Naive B cell (primary cell): ENCODE results near the gene ATF6. TPM values are rescaled to one million over a fixed set of nuclear protein-coding genes. Genes with fewer than 3 reads are reported as not detected.
"Not testable (repeated sequence)": the region's sequence is repeated elsewhere in the genome, so short reads cannot be mapped to it uniquely, and the experiment has no call there.

ENCODE experiments used
- ATAC-seq, 2 donors: fragments of 150-1000 bp; cut with Tn5 transposase; 2 replicates each; pipeline ENCODE4 v1.10.0; 2021; ENCODE audit warnings: low read depth in 2 of 2, mild to moderate bottlenecking in 2 of 2, moderate library complexity in 2 of 2
- DNase-seq: peaks from one replicate; pipeline ENCODE4 v3.0.0; 2022
- H3K27ac Mint-ChIP-seq, 6 donors: one replicate each; pipeline ENCODE4 v1.8.0; 2020 to 2022; ENCODE audit warnings: mild to moderate bottlenecking in 6 of 6, mixed read lengths in 6 of 6, moderate library complexity in 5 of 6, inconsistent platforms in 2 of 6
- H3K27me3 Mint-ChIP-seq, 3 donors: one replicate each; pipeline ENCODE4 v1.8.0; 2021 to 2022; ENCODE audit warnings: mixed read lengths in 3 of 3, mild to moderate bottlenecking in 1 of 3
- H3K36me3 Mint-ChIP-seq, 2 donors: one replicate each; pipeline ENCODE4 v1.8.0; 2020 to 2022; ENCODE audit warnings: mixed read lengths in 2 of 2, inconsistent platforms in 1 of 2, mild to moderate bottlenecking in 1 of 2
- H3K4me1 Mint-ChIP-seq, 3 donors: one replicate each; pipeline ENCODE4 v1.8.0; 2020 to 2022; ENCODE audit warnings: mixed read lengths in 3 of 3, inconsistent platforms in 1 of 3, mild to moderate bottlenecking in 1 of 3, moderate library complexity in 1 of 3
- H3K4me3 Mint-ChIP-seq, 8 donors: one replicate each; pipeline ENCODE4 v1.8.0; 2020 to 2022; ENCODE audit warnings: mild to moderate bottlenecking in 8 of 8, mixed read lengths in 8 of 8, moderate library complexity in 8 of 8, inconsistent platforms in 2 of 8
- H3K9me3 Mint-ChIP-seq, 7 donors: one replicate each; pipeline ENCODE4 v1.8.0; 2020 to 2022; ENCODE audit warnings: mixed read lengths in 7 of 7, mild to moderate bottlenecking in 5 of 7, inconsistent platforms in 2 of 7, moderate library complexity in 1 of 7
- polyA plus RNA-seq, 6 donors: library from polyadenylated mRNA; unstranded; fragments of 300-500 nt; fragmentation: Illumina TruSeq; gene quantifications; one replicate each; pipeline ENCODE4 v1.2.3, GENCODE V29; 2021; ENCODE audit warnings: low read depth in 6 of 6

The ATF6 gene, protein sequence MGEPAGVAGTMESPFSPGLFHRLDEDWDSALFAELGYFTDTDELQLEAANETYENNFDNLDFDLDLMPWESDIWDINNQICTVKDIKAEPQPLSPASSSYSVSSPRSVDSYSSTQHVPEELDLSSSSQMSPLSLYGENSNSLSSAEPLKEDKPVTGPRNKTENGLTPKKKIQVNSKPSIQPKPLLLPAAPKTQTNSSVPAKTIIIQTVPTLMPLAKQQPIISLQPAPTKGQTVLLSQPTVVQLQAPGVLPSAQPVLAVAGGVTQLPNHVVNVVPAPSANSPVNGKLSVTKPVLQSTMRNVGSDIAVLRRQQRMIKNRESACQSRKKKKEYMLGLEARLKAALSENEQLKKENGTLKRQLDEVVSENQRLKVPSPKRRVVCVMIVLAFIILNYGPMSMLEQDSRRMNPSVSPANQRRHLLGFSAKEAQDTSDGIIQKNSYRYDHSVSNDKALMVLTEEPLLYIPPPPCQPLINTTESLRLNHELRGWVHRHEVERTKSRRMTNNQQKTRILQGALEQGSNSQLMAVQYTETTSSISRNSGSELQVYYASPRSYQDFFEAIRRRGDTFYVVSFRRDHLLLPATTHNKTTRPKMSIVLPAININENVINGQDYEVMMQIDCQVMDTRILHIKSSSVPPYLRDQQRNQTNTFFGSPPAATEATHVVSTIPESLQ
- polyA plus RNA-seq, result 10 to 100 TPM; 12.0 to 15.3 (median 14.3) TPM

- DNase-seq, result peak; percentile 82
- peak within 1 kb of the TSS; percentile 98 to 100 (median 99) for H3K4me3 Mint-ChIP-seq
- H3K27ac Mint-ChIP-seq, result peak within 1 kb of the TSS; percentile 95 to 99 (median 98)
- no peaks in the 10 kb centered on the region for H3K27me3 Mint-ChIP-seq
- H3K36me3 Mint-ChIP-seq, result no peaks in the 10 kb centered on the region
- peak; percentile 71 to 77 for ATAC-seq
- H3K4me1 Mint-ChIP-seq, result peaks cover 23 to 56% (median 36%) of the 10 kb centered on the region in 3 donors
- H3K9me3 Mint-ChIP-seq, result no peaks in the 10 kb centered on the region
Observed at GRCh38 chr1:161766102-161766981, at the start of gene ATF6. TSS of gene ATF6 (plus strand) at chr1:161766320. CDS start at chr1:161766361, 41 bp downstream.

- H3K36me3 Mint-ChIP-seq, result peaks cover 0 to 5% of the 10 kb centered on the region in 2 donors
- peaks cover 0 to 2% (median 0%) of the 10 kb centered on the region in 7 donors for H3K9me3 Mint-ChIP-seq
- DNase-seq, result peak; percentile 76
Observed at GRCh38 chr1:161718559-161719324, 47.4 kb upstream of the ATF6 start.

DNA sequence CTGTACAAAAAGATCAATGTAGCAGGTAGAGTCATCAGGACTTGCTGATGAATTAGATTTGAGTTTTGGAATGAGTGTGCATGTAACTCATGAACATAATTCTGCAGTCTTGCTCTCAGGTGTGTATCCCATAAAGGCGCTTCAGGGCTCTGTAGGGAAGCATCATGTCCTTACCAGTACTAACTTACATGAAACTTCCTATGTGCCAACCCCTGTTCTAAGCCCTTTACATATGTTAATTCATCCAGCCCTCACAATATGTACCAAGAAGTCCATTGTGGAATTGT, 46.9 kb upstream of the ATF6 start:
- H3K4me3 Mint-ChIP-seq, result peak overlapping the region; percentile 34 to 83 (median 68)
- peak overlapping the region in 4 of 6 donors; percentile 2 to 93 (median 55) for H3K27ac Mint-ChIP-seq
- peaks cover 44 to 67% (median 66%) of the 10 kb centered on the region in 3 donors for H3K4me1 Mint-ChIP-seq
- DNase-seq (no peak), ATAC-seq (peak in 1 of 2 donors; percentile 4)
- H3K27me3 Mint-ChIP-seq, result no peaks in the 10 kb centered on the region
- peaks cover 0 to 2% (median 0%) of the 10 kb centered on the region in 7 donors for H3K9me3 Mint-ChIP-seq
- peaks cover 0 to under 1% of the 10 kb centered on the region in 2 donors for H3K36me3 Mint-ChIP-seq

More at GRCh38 chr1:161718559-161719324, 47.4 kb upstream of the ATF6 start:
- H3K27ac Mint-ChIP-seq, result peak overlapping the region; percentile 1 to 93 (median 22)
- no peaks in the 10 kb centered on the region for H3K27me3 Mint-ChIP-seq
- H3K4me3 Mint-ChIP-seq, result peak overlapping the region; percentile 34 to 83 (median 68)
- peaks cover 44 to 67% (median 62%) of the 10 kb centered on the region in 3 donors for H3K4me1 Mint-ChIP-seq
- peak; percentile 96 for ATAC-seq

GRCh38 chr1:161720422-161720821, 45.7 kb upstream of the ATF6 start:
- H3K4me3 Mint-ChIP-seq, result peak overlapping the region in 1 of 8 donors; percentile 8
- peaks cover 0 to 2% (median 0%) of the 10 kb centered on the region in 7 donors for H3K9me3 Mint-ChIP-seq

DNA sequence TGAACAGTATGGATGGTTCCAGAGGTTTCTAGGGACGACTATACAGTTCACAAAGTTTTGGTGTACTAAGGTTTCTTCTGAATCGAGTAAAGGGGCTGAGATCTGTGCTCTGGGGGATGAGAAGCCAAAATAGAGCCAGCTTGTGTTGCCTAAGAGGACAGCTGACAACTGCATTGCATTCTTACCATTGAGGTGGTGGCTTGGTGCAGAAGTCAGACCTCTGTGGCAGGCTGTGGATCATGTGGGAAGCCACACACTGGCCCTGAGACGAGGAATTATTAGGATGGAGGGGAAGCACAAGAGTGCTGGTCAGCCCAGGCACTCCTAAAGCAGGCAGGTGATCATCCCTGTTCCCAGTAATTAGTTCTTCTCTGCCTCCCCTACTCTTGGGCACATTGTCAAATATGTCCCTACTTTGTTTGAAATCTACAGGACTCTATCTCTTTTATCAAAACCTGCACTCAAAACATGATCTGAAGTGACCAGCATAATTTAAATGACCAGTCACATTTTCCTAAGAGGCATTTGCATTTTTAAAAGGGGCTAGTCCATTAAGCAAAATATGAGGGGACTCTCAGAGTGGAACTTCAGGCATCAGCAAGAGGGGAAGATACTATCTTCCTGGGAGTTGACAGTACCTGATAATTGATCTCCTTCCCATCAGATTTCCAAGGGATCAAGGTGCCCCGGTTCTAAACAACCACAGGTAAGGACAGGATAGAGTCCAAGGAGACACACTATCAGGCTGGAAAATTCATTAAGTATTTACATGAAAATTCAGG, 45.0 kb upstream of the ATF6 start, which contains the start of gene FCRLB:
FCRLB (plus strand) TSS at position 589 of the 782 bp plus-strand sequence. CDS start 1,129 bp downstream, outside the sequence.
- no peak for ATAC-seq
- DNase-seq, result no peak
- Mint-ChIP-seq H3K36me3 (no peaks in the 10 kb centered on the region), H3K27ac (peak within 1 kb of the TSS in 3 of 6 donors; percentile 7 to 85 (median 61)), H3K9me3 (peaks cover 0 to 2% (median 0%) of the 10 kb centered on the region in 7 donors), H3K4me1 (peaks cover 55 to 80% (median 78%) of the 10 kb centered on the region in 3 donors), H3K27me3 (no peaks in the 10 kb centered on the region), H3K4me3 (peak within 1 kb of the TSS in 1 of 8 donors; percentile 8)

More at GRCh38 chr1:161720422-161720821, 45.7 kb upstream of the ATF6 start:
- ATAC-seq (no peak), DNase-seq (no peak)
- H3K4me1 Mint-ChIP-seq, result peaks cover 50 to 76% (median 74%) of the 10 kb centered on the region in 3 donors
- H3K27ac Mint-ChIP-seq, result no peak overlapping the region
- no peaks in the 10 kb centered on the region for H3K27me3 Mint-ChIP-seq
- H3K36me3 Mint-ChIP-seq, result no peaks in the 10 kb centered on the region

GRCh38 chr1:161721738-161722343, 44.3 kb upstream of the ATF6 start:
- Mint-ChIP-seq H3K27ac (peak overlapping the region in 3 of 6 donors; percentile 7 to 85 (median 35)), H3K9me3 (peaks cover 0 to 2% (median 0%) of the 10 kb centered on the region in 7 donors), H3K4me1 (peaks cover 55 to 79% (median 78%) of the 10 kb centered on the region in 3 donors), H3K4me3 (no peak overlapping the region), H3K36me3 (no peaks in the 10 kb centered on the region), H3K27me3 (no peaks in the 10 kb centered on the region)
- ATAC-seq (no peak), DNase-seq (no peak)

DNA sequence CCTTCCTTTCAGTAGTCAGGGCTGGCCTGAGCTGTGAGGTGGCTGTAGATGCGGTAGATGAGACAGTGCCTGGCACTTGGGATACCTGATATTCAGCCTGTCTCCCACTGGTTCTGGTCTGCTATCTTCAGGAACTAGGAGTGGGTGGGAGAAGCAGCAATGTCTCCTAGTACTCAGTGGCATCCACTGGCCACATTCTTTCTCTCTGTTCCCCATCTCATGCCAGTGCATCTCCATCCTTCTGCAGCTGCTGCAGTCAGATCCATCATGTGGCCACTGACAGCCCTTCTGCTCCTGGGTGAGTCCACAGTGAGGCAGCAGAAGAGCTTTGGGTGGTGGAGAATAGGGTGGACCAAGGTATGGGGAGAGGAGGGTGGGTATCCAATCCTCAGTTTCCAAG, 43.7 kb upstream of the ATF6 start:
- Mint-ChIP-seq H3K27ac (no peak overlapping the region), H3K27me3 (no peaks in the 10 kb centered on the region), H3K9me3 (peaks cover 0 to 2% (median 0%) of the 10 kb centered on the region in 7 donors), H3K36me3 (no peaks in the 10 kb centered on the region), H3K4me3 (no peak overlapping the region), H3K4me1 (peaks cover 50 to 76% (median 74%) of the 10 kb centered on the region in 3 donors)
- ATAC-seq (no peak), DNase-seq (no peak)

GRCh38 chr1:161723459-161724141, 42.5 kb upstream of the ATF6 start:
- DNase-seq (no peak), ATAC-seq (no peak)
- Mint-ChIP-seq H3K27me3 (no peaks in the 10 kb centered on the region), H3K4me3 (peak overlapping the region in 2 of 8 donors; percentile 4 to 55), H3K9me3 (peaks cover 0 to 2% (median 0%) of the 10 kb centered on the region in 7 donors), H3K4me1 (peaks cover 49 to 75% (median 74%) of the 10 kb centered on the region in 3 donors), H3K27ac (no peak overlapping the region), H3K36me3 (no peaks in the 10 kb centered on the region)

DNA sequence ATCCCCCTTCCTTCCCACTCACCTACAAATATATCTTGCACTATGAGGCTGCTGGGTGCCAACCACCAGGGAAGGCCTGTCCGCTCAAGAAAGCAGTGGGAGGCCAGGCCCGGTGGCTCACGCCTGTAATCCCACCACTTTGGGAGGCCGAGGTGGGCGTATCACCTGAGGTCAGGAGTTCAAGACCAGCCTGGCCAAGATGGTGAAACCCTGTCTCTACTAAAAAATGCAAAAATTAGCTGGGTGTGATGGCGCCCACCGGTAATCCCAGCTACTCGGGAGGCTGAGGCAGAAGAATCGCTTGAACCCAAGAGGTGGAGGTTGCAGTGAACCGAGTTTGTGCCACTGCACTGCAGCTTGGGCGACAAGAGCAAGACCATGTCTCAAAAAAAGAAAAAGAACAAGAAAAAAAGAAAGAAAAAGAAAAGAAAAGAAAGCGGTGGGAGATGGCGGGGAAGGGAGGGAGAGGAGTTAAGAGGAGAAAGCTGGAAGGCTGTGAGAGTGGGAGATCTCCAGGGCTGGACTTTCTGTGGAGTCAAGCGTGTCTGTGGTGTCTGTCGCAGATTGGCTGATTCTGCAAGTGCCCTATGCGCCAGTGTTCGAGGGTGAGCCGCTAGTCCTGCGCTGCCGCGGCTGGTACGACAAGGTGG, 40.7 kb upstream of the ATF6 start:
- not testable (repeated sequence) for H3K36me3 Mint-ChIP-seq, H3K9me3 Mint-ChIP-seq, DNase-seq, H3K27me3 Mint-ChIP-seq, ATAC-seq
- H3K4me3 Mint-ChIP-seq, result peak overlapping the region; percentile 88 to 99 (median 98)
- peak overlapping the region in 5 of 6 donors; percentile 49 to 94 (median 76) for H3K27ac Mint-ChIP-seq
- peaks cover 39 to 64% (median 63%) of the 10 kb centered on the region in 3 donors for H3K4me1 Mint-ChIP-seq

DNA sequence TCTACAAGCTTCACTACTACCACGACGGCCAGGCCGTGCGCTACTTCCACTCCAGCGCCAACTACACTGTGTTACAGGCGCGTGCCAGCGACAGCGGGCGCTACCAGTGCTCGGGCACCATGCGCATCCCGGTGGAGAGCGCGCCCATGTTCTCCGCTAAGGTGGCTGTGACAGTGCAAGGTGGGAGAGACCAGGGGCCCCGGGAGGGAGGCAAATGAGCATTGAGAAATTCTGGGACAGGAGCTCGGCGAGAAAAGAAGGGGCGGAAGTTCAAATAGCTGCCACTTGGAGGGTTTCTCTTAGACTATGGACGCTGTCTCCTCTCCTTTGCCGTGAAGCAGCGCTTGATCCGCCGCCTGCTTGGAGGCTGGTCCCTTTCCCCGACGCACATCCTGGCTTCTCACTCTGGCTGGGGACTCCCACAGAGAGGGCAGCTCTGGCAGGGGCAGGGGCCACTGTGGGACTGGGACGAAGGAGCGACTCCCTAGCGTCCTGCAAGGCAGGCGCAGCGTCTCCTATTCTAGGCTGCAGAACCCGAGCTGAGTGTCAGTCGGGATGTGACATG, 40.1 kb upstream of the ATF6 start:
- H3K27ac Mint-ChIP-seq, result peak overlapping the region; percentile 62 to 94 (median 74)
- peak overlapping the region; percentile 88 to 99 (median 98) for H3K4me3 Mint-ChIP-seq
- no peaks in the 10 kb centered on the region for H3K36me3 Mint-ChIP-seq
- DNase-seq, result peak; percentile 52
- H3K9me3 Mint-ChIP-seq, result peaks cover 0 to 2% (median 0%) of the 10 kb centered on the region in 7 donors
- ATAC-seq, result peak; percentile 42 to 48
- H3K4me1 Mint-ChIP-seq, result peaks cover 35 to 59% (median 57%) of the 10 kb centered on the region in 3 donors
- no peaks in the 10 kb centered on the region for H3K27me3 Mint-ChIP-seq
